HG02798 (cell line): ENCODE results near the gene USP10.

ENCODE experiments used
- ATAC-seq: cut with Tn5 transposase; IDR thresholded peaks from one replicate; pipeline ENCODE4 v1.9.1; 2021; ENCODE audit warnings: mild to moderate bottlenecking; ENCODE audit not compliant: unreplicated experiment, poor library complexity

Gene USP10

DNA sequence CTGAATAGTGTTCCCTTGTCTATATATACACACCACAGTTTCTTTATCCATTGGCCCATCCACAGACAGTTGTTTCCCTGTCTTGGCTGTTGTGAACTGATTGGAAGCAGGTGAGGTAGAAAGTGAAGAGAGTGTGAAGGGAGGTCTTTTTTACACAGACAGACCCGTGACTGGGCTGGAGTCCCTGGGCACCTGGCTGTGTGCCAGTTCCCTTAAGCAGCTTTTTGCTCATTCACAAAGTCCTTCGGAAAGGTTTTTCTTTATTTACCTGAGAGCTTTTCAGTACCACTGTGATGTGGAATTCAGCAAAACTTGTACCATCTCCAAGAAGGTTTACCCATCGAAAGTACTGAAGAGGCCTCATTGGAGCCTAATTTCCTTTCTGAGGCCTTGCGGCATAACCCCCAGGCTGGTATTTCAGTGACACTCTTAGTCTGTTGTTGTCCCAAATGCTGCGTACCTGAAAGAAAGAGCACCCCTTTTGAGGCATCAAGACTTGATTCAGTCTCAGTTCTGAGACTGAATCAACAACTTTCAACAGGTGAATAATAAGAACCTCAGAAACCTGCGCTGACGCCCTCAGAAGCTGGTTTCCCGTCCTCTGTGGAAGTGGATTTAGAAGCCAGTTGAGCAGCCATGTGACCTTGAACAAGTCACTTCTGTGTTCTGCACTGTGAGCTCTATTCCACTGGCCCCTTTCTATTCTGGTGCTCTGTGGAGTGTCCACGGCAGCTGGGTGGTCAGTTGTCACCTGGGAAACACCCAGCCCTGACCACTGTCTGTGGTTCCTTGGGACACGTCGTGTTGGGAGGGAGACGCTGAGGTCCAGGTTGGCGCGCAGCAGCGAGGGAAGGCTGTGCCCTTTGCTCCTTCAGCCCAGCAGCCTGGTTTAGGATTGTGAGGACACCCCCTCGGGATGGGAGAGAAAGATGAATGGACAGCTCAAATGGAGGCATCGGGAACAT, 66.1 kb downstream of the USP10 start:
- ATAC-seq = no peak

DNA sequence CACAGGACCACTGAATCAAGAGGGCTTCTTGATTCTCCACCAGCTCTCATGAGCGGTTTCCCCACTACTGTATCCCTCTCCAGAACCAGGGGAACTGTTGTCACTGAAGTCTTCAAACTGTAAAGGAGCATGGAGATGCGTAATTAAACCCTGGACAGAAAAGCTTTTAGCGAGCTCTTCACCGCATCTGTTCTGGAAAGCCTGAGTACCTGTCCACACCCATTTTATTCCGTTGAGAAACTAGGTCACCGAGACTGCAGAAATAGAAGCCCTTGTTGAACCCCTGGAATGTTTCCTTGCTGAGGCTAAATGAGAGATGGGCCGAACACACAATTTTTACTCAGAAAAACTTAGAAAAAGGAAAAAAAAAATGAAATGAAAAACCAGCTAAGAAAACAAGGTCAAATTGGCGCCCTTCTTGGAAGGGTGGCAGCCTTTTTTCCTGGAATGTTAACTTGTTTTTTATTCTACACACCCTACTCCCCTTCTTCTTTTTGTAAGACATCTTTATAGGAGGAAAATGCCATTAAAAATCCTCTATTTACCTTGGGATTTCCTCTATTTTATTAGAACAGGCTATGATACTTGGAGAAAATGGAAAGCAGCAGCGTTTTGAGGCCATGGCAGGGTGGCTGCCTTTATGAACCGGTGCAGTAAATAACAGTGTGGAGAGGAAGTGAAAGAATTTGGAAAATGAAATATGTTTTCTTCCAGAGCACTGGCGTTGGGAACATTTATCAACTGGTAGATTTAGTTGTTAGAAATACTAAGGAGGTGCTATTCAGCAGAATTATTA, 67.4 kb downstream of the USP10 start:
- ATAC-seq = no peak

DNA sequence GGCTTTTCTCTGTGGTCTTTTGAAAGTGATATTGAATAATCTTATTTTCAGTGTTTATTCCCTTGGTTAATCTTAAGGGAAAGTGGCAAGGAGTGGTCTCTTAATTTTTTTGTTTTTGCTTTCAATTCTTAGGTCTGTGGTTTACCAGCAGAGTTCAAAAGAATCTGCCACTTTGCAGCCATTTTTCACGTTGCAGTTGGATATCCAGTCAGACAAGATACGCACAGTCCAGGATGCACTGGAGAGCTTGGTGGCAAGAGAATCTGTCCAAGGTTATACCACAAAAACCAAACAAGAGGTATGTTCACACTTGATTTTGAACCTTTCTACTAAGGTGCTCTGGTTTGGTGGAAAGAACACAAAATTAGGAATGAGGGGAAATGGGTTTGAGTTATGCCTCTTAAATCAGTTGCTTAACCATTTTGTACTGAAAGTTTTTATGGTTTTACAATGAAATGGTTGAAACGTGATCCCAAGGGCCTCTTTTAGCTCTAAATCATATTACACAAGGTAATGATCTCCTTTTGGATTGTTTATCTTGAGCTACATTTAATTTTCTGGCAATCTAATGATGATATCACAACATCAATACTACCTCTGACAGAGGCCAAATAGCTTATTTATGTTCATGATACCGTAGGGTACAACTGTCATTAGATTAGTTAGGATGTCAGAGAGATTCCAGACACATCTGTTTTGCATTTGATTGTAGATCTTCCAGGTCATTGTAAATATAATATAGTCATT, 68.4 kb downstream of the USP10 start:
- no peak for ATAC-seq

- no peak for ATAC-seq
Measured at GRCh38 chr16:84768808-84769197, 69.0 kb downstream of the USP10 start.

- no peak for ATAC-seq
Measured at GRCh38 chr16:84769416-84769815, 69.6 kb downstream of the USP10 start.

- ATAC-seq = no peak
Measured at GRCh38 chr16:84773312-84773711, 73.5 kb downstream of the USP10 start.

DNA sequence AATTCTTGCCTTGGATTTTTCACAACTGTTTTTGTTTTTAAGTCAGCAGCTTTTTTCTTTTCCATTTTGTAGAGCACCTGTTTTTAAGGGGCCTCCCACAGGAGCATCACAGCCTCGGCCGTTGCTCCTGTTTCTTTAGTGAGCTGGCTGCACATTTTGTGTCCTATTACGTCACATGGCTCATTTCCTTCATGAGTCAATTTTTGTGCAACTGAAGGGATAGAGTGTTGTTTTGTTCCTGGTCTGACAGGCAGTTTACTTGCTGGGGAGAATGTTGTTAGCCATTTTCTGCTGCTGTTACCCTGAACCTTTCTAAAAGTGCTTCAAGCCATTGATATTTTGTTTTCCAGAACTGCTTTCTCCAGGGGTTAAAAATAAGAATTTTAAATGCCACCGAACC, 75.0 kb downstream of the USP10 start:
- no peak for ATAC-seq

DNA sequence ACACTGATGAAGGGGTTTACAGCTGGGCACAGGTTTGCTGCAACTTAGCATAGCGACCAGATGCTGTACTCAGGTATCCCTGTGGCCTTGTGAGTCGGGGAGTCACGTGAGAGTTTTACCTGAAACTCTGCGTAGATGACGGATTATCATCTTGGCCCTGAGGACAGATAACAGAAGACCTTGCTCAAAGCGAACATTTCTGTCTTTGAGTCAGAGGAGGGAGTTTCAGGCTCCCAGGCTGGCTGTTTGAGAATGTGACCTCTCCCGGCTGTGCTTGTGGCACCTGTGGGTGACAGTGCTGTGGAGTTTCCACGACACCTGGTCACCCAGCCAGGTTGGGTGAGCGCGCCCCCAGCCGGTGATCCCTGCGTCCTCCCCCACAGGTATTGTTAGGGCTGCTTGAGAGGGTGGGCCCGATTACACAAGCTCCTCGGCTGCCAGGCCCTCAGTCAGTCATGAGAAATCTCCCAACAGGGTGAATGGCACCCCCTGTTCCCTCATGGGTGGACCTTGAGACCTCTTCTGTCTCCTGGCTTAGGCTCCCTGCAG, 75.5 kb downstream of the USP10 start:
- ATAC-seq = no peak

DNA sequence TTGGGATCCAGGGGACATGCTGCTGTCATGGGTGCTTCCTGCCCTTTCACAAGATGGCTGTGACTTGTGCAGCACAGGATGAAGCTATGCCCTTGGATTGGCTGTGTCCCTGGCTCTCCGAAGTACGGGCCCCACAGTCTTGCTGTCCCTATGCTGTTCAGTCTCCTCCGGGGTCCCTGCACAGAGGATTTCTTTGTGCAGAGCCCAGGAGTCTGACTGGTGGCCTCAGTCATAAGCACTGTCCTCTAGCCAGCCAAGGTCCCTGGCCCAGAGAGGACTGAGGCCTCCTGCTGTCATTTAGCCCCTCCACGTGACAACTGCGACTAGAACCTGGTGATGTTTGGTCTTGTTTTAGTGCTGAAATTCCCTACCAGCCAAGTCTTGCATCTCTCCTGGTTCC, 77.6 kb downstream of the USP10 start:
- ATAC-seq = no peak

- no peak for ATAC-seq
Measured at GRCh38 chr16:84778720-84779119, 78.9 kb downstream of the USP10 start.

- ATAC-seq = no peak
Measured at GRCh38 chr16:84780063-84780462, 80.3 kb downstream of the USP10 start.

GRCh38 chr16:84780544-84781376, 81.0 kb downstream of the USP10 start:
- no peak for ATAC-seq

DNA sequence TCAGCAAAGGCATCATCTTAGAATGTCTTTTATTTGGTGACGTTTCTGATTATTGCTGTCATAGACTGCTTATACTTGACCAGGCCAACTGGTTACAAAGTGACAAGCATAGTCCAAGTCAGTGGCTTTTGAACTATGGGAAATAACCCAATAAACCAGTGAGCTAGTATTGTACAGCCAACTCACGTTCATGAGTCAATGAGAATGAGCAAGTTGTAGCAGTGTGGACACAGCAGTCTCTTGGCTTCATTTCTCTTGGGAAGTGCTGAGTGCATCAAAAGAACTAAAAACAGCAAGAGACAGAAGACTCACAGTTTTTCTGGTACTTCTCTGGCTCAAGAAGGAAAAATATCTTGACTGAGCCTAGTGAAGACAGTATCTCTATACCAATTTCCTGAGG, 83.0 kb downstream of the USP10 start:
- no peak for ATAC-seq

DNA sequence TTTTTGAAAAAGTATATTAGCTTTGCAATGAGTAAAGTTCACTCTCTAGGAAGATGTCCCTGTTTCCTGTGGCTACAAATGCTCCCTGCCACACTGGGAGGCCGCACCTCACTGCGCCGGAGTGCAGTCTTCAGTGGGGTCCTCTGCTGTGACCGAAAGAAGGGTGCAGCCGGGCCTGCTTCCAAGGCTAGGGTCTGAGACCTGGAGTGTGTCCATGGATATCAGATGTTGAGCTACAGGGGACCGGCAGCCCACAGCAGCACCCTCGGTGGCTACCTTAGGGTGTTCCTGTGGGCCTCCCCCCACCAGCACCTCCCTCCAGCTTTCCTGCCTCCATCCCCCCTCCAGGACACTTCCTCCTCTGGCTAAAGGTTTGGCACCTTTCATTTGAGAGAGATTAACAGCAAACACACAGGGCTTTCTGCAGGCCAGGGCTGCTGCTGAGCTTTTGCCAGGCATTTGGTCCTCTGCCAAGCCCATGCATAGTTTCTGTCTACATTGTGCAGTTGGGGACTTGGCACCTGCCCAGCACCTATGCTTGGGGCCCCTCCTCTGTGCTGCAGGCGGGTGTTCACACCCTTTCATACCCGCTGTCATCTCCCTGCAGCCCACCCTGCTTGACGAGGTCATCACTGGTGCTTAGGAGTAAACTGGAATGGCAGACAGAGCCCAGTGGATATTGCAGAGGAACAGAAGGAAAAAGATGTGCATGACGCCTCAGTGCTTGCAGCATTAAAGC, 86.2 kb downstream of the USP10 start:
- ATAC-seq = no peak

GRCh38 chr16:84786605-84787262, 86.9 kb downstream of the USP10 start:
- ATAC-seq = no peak

- no peak for ATAC-seq
Measured at GRCh38 chr16:84787263-84787622, 87.4 kb downstream of the USP10 start.

GRCh38 chr16:84788920-84789391, 89.2 kb downstream of the USP10 start:
- no peak for ATAC-seq

- ATAC-seq = no peak
Measured at GRCh38 chr16:84789431-84789830, 89.6 kb downstream of the USP10 start.
